Measurements from ENCODE around the gene CDH4. TPM values are rescaled to one million over a fixed set of nuclear protein-coding genes. Genes with fewer than 3 reads are reported as not detected.

The CDH4 gene
- total RNA-seq, 1 experiment from 2014 or later: not detected

GRCh38 chr20:61972636-61973508 lies 720.8 kb downstream of the CDH4 start:
- no peak overlapping the region for H3K4me3 Mint-ChIP-seq (ENCODE audit: unreplicated experiment)
- ChIA-PET CTCF (no interaction called here), POLR2A (no interaction called here)
- no peaks in the 10 kb centered on the region for H3K9me3 Mint-ChIP-seq (ENCODE audit: unreplicated experiment)
- H3K27ac Mint-ChIP-seq (ENCODE audit: unreplicated experiment): no peak overlapping the region
- no peaks in the 10 kb centered on the region for H3K9me3 ChIP-seq
- no peaks in the 10 kb centered on the region for H3K27me3 Mint-ChIP-seq (ENCODE audit: insufficient read depth, unreplicated experiment)
- H3K36me3 Mint-ChIP-seq (ENCODE audit: insufficient read depth, unreplicated experiment): peaks cover 55% of the 10 kb centered on the region
- intact Hi-C loops (cut with micrococcal nuclease; ENCODE audit: unreplicated experiment): no loop called here
- no TSS peak for BruUV-seq (replicated peaks)
- H3K4me1 Mint-ChIP-seq (ENCODE audit: low read depth, unreplicated experiment): no peaks in the 10 kb centered on the region
- no peaks in the 10 kb centered on the region for H3K27me3 ChIP-seq (replicated peaks; ENCODE audit: control insufficient read depth, insufficient read depth, low read length)
- H3K4me1 ChIP-seq: no peaks in the 10 kb centered on the region
- DNase-seq: no peak
- peaks cover 4% of the 10 kb centered on the region; the same call in 1 of the 2 replicates for H3K36me3 ChIP-seq (ENCODE audit: control insufficient read depth, insufficient read depth, low read length)
- H3K4me3 ChIP-seq (ENCODE audit: low read depth, low read length): no peak overlapping the region
- no peak for TF ChIP-seq CTCF (IDR thresholded peaks at IDR 0.05; ENCODE audit: insufficient read depth in 1 of 2, low read depth in 1 of 2, low read length in 1 of 2, severe bottlenecking in 1 of 2, unreplicated experiment in 1 of 2)

- no peaks in the 10 kb centered on the region for H3K9me3 Mint-ChIP-seq (ENCODE audit: unreplicated experiment)
- H3K27ac Mint-ChIP-seq (ENCODE audit: unreplicated experiment): no peak overlapping the region
- H3K9me3 ChIP-seq: no peaks in the 10 kb centered on the region
- H3K4me3 Mint-ChIP-seq (ENCODE audit: unreplicated experiment): no peak overlapping the region
- peak in 1 of 2 experiments; percentile 4 for TF ChIP-seq CTCF (IDR thresholded peaks at IDR 0.05; ENCODE audit: insufficient read depth in 1 of 2, low read depth in 1 of 2, low read length in 1 of 2, severe bottlenecking in 1 of 2, unreplicated experiment in 1 of 2)
- no peak for DNase-seq
- H3K4me3 ChIP-seq (ENCODE audit: low read depth, low read length): no peak overlapping the region
- CTCF ChIA-PET: no interaction called here
- H3K4me1 ChIP-seq: no peaks in the 10 kb centered on the region
- POLR2A ChIA-PET: no interaction called here
- H3K36me3 Mint-ChIP-seq (ENCODE audit: insufficient read depth, unreplicated experiment): peaks cover 50% of the 10 kb centered on the region
- BruUV-seq (replicated peaks): no TSS peak
- intact Hi-C loops (cut with micrococcal nuclease; ENCODE audit: unreplicated experiment): no loop called here
- no peaks in the 10 kb centered on the region for H3K27me3 ChIP-seq (replicated peaks; ENCODE audit: control insufficient read depth, insufficient read depth, low read length)
- H3K27me3 Mint-ChIP-seq (ENCODE audit: insufficient read depth, unreplicated experiment): no peaks in the 10 kb centered on the region
- H3K4me1 Mint-ChIP-seq (ENCODE audit: low read depth, unreplicated experiment): no peaks in the 10 kb centered on the region
- H3K36me3 ChIP-seq (ENCODE audit: control insufficient read depth, insufficient read depth, low read length): peaks cover 4% of the 10 kb centered on the region; the same call in 1 of the 2 replicates
These were observed 721.7 kb downstream of the CDH4 start for GRCh38 chr20:61973515-61974356.

GRCh38 chr20:61974357-61974665 lies 722.2 kb downstream of the CDH4 start:
- no peaks in the 10 kb centered on the region for H3K9me3 Mint-ChIP-seq (ENCODE audit: unreplicated experiment)
- H3K4me3 Mint-ChIP-seq (ENCODE audit: unreplicated experiment): no peak overlapping the region
- no TSS peak for BruUV-seq (replicated peaks)
- no peak overlapping the region for H3K4me3 ChIP-seq (ENCODE audit: low read depth, low read length)
- H3K4me1 ChIP-seq: no peaks in the 10 kb centered on the region
- H3K27me3 Mint-ChIP-seq (ENCODE audit: insufficient read depth, unreplicated experiment): no peaks in the 10 kb centered on the region
- no peaks in the 10 kb centered on the region for H3K4me1 Mint-ChIP-seq (ENCODE audit: low read depth, unreplicated experiment)
- no peaks in the 10 kb centered on the region for H3K9me3 ChIP-seq
- H3K27me3 ChIP-seq (replicated peaks; ENCODE audit: control insufficient read depth, insufficient read depth, low read length): no peaks in the 10 kb centered on the region
- peaks cover 50% of the 10 kb centered on the region for H3K36me3 Mint-ChIP-seq (ENCODE audit: insufficient read depth, unreplicated experiment)
- peaks cover 4% of the 10 kb centered on the region; the same call in 1 of the 2 replicates for H3K36me3 ChIP-seq (ENCODE audit: control insufficient read depth, insufficient read depth, low read length)
- TF ChIP-seq CTCF (IDR thresholded peaks at IDR 0.05; ENCODE audit: insufficient read depth in 1 of 2, low read depth in 1 of 2, low read length in 1 of 2, severe bottlenecking in 1 of 2, unreplicated experiment in 1 of 2): no peak
- intact Hi-C loops (cut with micrococcal nuclease; ENCODE audit: unreplicated experiment): no loop called here
- no peak for DNase-seq
- no peak overlapping the region for H3K27ac Mint-ChIP-seq (ENCODE audit: unreplicated experiment)
- CTCF ChIA-PET: no interaction called here
- POLR2A ChIA-PET: no interaction called here
